ENCODE data around the gene POFUT2.

POFUT2 gene

GRCh38 chr21:45302082-45303061, 14.7 kb upstream of the POFUT2 start:
- H3K4me3 ChIP-seq (ENCODE audit: low read length in 2 of 2), result no peak overlapping the region
- H3K9ac ChIP-seq (ENCODE audit: low read length in 2 of 2), result peak overlapping the region; percentile 46 to 47
- H3K36me3 ChIP-seq (ENCODE audit: control insufficient read depth in 2 of 2, insufficient read depth in 2 of 2, low read length in 2 of 2), result no peaks in the 10 kb centered on the region
- no peaks in the 10 kb centered on the region for H3K9me3 ChIP-seq (ENCODE audit: control insufficient read depth in 2 of 2, low read length in 2 of 2)
- no peaks in the 10 kb centered on the region for H3K27me3 ChIP-seq (ENCODE audit: control insufficient read depth in 1 of 2, insufficient read depth in 2 of 2, low read length in 2 of 2)
- H3K4me1 ChIP-seq (ENCODE audit: control insufficient read depth, insufficient read depth, low read length), result peaks cover 27% of the 10 kb centered on the region
- peak overlapping the region; percentile 66 for H3K27ac ChIP-seq (ENCODE audit: low read length)

GRCh38 chr21:45301521-45302081, 13.9 kb upstream of the POFUT2 start:
- Histone ChIP-seq H3K9me3 (ENCODE audit: control insufficient read depth in 2 of 2, low read length in 2 of 2) (no peaks in the 10 kb centered on the region), H3K4me1 (ENCODE audit: control insufficient read depth, insufficient read depth, low read length) (peaks cover 21% of the 10 kb centered on the region), H3K27ac (ENCODE audit: low read length) (peak overlapping the region; percentile 66), H3K36me3 (ENCODE audit: control insufficient read depth in 2 of 2, insufficient read depth in 2 of 2, low read length in 2 of 2) (no peaks in the 10 kb centered on the region), H3K9ac (ENCODE audit: low read length in 2 of 2) (peak overlapping the region in 1 of 2 donors; percentile 46), H3K4me3 (ENCODE audit: low read length in 2 of 2) (no peak overlapping the region), H3K27me3 (ENCODE audit: control insufficient read depth in 1 of 2, insufficient read depth in 2 of 2, low read length in 2 of 2) (no peaks in the 10 kb centered on the region)

DNA sequence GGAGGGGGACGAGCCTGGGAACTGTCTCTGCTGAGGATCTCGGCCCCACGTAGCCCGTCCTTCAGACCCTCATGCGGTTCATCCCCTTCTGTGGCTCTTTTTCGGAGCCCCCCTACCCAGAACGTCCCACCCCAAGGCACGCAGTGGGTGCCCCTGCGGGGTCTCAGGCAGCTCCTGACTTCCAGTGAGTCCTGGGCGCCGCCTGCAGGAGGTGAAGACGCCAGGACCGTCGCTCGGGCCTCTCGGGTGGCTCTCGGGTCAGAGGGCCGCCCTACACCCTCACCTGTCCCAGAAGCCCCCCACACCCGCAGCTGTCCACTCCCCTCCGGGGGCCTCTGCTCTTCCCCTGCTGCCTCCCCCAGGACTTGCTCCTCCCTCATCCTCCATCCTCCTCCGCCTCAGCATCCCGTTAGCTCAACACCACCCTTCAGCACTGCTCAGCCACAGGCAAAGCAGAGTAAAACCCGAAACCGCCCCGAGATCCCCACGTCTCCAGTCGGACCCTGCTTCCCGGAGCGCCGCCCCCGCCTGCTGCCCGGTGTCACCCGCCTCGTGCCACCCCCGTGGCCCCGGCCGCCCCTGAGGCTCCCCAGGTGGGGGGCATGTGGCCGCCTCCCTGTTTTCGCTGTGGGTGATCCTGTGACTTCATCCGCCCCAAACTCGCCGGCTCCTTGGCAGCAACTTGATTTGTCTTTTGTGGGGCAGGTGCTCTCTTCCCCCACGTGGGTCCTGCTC, 13.3 kb upstream of the POFUT2 start:
- Histone ChIP-seq H3K27ac (ENCODE audit: low read length) (no peak overlapping the region), H3K9ac (ENCODE audit: low read length in 2 of 2) (peak overlapping the region in 1 of 2 donors; percentile 46)

DNA sequence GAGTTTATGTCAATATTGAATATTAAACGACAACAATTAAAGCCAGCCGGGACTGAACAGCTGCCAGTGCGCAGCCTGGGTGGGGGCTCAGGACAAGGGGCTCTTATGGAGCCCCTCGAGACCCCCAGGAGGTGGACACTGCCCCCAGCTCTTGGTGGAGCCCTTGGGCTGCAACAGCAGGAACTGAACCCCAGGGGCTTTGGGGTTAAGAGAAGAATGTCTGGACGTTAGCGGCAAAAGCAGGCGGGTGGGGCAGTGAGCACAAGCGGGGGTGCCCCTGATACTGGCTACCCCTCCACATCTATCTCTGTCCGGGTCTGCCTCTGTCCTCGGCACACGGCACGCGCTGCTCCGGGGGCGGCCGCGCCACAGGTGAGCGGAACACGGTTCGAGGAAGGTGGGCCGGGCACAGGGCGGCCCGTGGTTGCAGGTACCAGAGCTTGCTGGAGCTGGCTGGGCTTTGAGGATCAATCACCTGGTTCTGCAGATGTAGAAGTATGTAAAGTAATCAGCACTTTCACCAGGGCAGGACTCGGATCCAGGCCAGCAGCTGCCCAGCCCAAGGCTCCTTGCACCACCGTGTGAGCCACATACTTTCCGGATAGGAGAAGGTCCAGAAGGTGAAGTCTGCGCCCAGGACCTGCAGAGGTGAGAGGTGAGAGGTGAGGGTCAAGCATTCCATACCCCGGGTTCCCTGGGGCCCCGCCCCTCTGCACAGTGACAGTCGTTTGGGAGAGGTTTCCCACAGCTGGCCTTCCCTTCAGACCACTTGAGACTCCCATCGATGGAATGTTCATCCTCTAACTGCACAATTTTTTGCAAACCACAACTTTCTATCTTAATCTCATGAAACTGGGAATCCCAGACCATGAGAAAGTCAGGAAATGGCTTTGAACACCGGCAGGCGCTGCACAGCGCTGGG, 12.4 kb upstream of the POFUT2 start:
- Histone ChIP-seq H3K9me3 (ENCODE audit: control insufficient read depth in 2 of 2, low read length in 2 of 2) (no peaks in the 10 kb centered on the region), H3K36me3 (ENCODE audit: control insufficient read depth in 2 of 2, insufficient read depth in 2 of 2, low read length in 2 of 2) (no peaks in the 10 kb centered on the region), H3K4me1 (ENCODE audit: control insufficient read depth, insufficient read depth, low read length) (peaks cover 22% of the 10 kb centered on the region), H3K9ac (ENCODE audit: low read length in 2 of 2) (no peak overlapping the region), H3K27me3 (ENCODE audit: control insufficient read depth in 1 of 2, insufficient read depth in 2 of 2, low read length in 2 of 2) (no peaks in the 10 kb centered on the region), H3K27ac (ENCODE audit: low read length) (peak overlapping the region; percentile 6), H3K4me3 (ENCODE audit: low read length in 2 of 2) (no peak overlapping the region)

More for the DNA sequence above, 13.3 kb upstream of the POFUT2 start:
- Histone ChIP-seq H3K4me3 (ENCODE audit: low read length in 2 of 2) (no peak overlapping the region), H3K4me1 (ENCODE audit: control insufficient read depth, insufficient read depth, low read length) (peaks cover 16% of the 10 kb centered on the region), H3K27me3 (ENCODE audit: control insufficient read depth in 1 of 2, insufficient read depth in 2 of 2, low read length in 2 of 2) (no peaks in the 10 kb centered on the region), H3K9me3 (ENCODE audit: control insufficient read depth in 2 of 2, low read length in 2 of 2) (no peaks in the 10 kb centered on the region), H3K36me3 (ENCODE audit: control insufficient read depth in 2 of 2, insufficient read depth in 2 of 2, low read length in 2 of 2) (no peaks in the 10 kb centered on the region)

- H3K27ac ChIP-seq (ENCODE audit: low read length), result peak overlapping the region; percentile 6
- peaks cover 31% of the 10 kb centered on the region for H3K4me1 ChIP-seq (ENCODE audit: control insufficient read depth, insufficient read depth, low read length)
- H3K9ac ChIP-seq (ENCODE audit: low read length in 2 of 2), result no peak overlapping the region
- H3K36me3 ChIP-seq (ENCODE audit: control insufficient read depth in 2 of 2, insufficient read depth in 2 of 2, low read length in 2 of 2), result no peaks in the 10 kb centered on the region
- H3K9me3 ChIP-seq (ENCODE audit: control insufficient read depth in 2 of 2, low read length in 2 of 2), result no peaks in the 10 kb centered on the region
- no peak overlapping the region for H3K4me3 ChIP-seq (ENCODE audit: low read length in 2 of 2)
- no peaks in the 10 kb centered on the region for H3K27me3 ChIP-seq (ENCODE audit: control insufficient read depth in 1 of 2, insufficient read depth in 2 of 2, low read length in 2 of 2)
Measured at GRCh38 chr21:45299026-45299863, 11.6 kb upstream of the POFUT2 start.

DNA sequence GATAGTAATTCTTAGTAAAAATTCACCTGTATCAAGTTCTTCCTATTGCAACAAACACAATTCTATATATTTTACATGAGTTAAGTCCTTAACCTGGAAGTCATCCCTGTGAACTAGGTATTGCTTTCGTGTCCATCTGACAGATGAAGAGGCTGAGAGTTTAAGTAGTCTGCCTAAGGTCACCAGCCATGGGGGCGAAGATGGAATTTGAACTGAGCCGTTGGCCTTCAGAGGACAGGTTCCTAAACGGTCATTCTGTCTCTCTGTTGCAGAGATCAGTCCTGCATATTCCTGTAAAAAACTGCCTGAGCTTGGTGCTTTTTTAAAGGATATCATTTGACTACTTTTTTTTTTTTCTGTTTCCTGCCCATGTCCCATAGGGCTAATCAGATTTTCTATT, 10.2 kb upstream of the POFUT2 start:
- no peak overlapping the region for H3K27ac ChIP-seq (ENCODE audit: low read length)
- no peaks in the 10 kb centered on the region for H3K9me3 ChIP-seq (ENCODE audit: control insufficient read depth in 2 of 2, low read length in 2 of 2)
- H3K36me3 ChIP-seq (ENCODE audit: control insufficient read depth in 2 of 2, insufficient read depth in 2 of 2, low read length in 2 of 2), result no peaks in the 10 kb centered on the region
- H3K9ac ChIP-seq (ENCODE audit: low read length in 2 of 2), result no peak overlapping the region
- H3K4me3 ChIP-seq (ENCODE audit: low read length in 2 of 2), result no peak overlapping the region
- H3K4me1 ChIP-seq (ENCODE audit: control insufficient read depth, insufficient read depth, low read length), result peaks cover 43% of the 10 kb centered on the region
- no peaks in the 10 kb centered on the region for H3K27me3 ChIP-seq (ENCODE audit: control insufficient read depth in 1 of 2, insufficient read depth in 2 of 2, low read length in 2 of 2)

DNA sequence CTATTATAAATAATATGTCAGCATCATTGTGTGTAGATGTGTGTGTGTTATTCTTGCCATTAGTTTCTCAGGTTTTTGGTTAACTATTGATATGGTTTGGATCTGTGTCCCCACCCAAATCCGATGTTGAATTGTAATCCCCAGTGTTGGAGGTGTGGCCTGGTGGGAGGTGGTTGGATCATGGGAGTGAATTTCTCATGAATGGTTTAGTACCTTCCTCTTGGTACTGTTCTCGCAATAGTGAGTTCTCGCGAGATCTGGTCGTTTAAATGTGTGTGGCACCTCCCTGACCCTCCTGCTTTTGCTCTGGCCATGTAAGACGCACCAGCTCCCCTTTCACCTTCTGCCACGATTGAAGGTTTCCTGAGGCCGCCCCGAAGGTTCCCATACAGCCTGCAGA, 9.6 kb upstream of the POFUT2 start:
- Histone ChIP-seq H3K36me3 (ENCODE audit: control insufficient read depth in 2 of 2, insufficient read depth in 2 of 2, low read length in 2 of 2) (no peaks in the 10 kb centered on the region), H3K27ac (ENCODE audit: low read length) (no peak overlapping the region), H3K9me3 (ENCODE audit: control insufficient read depth in 2 of 2, low read length in 2 of 2) (no peaks in the 10 kb centered on the region), H3K9ac (ENCODE audit: low read length in 2 of 2) (no peak overlapping the region), H3K4me3 (ENCODE audit: low read length in 2 of 2) (no peak overlapping the region), H3K4me1 (ENCODE audit: control insufficient read depth, insufficient read depth, low read length) (peaks cover 43% of the 10 kb centered on the region), H3K27me3 (ENCODE audit: control insufficient read depth in 1 of 2, insufficient read depth in 2 of 2, low read length in 2 of 2) (no peaks in the 10 kb centered on the region)

- Histone ChIP-seq H3K27me3 (ENCODE audit: control insufficient read depth in 1 of 2, insufficient read depth in 2 of 2, low read length in 2 of 2) (no peaks in the 10 kb centered on the region), H3K4me3 (ENCODE audit: low read length in 2 of 2) (no peak overlapping the region), H3K36me3 (ENCODE audit: control insufficient read depth in 2 of 2, insufficient read depth in 2 of 2, low read length in 2 of 2) (no peaks in the 10 kb centered on the region), H3K27ac (ENCODE audit: low read length) (no peak overlapping the region), H3K9me3 (ENCODE audit: control insufficient read depth in 2 of 2, low read length in 2 of 2) (no peaks in the 10 kb centered on the region), H3K9ac (ENCODE audit: low read length in 2 of 2) (no peak overlapping the region), H3K4me1 (ENCODE audit: control insufficient read depth, insufficient read depth, low read length) (peaks cover 43% of the 10 kb centered on the region)
Measured at GRCh38 chr21:45296638-45297037, 8.9 kb upstream of the POFUT2 start.

GRCh38 chr21:45295576-45296365, 8.1 kb upstream of the POFUT2 start:
- Histone ChIP-seq H3K9me3 (ENCODE audit: control insufficient read depth in 2 of 2, low read length in 2 of 2) (no peaks in the 10 kb centered on the region), H3K27ac (ENCODE audit: low read length) (peak overlapping the region; percentile 92), H3K36me3 (ENCODE audit: control insufficient read depth in 2 of 2, insufficient read depth in 2 of 2, low read length in 2 of 2) (no peaks in the 10 kb centered on the region), H3K4me3 (ENCODE audit: low read length in 2 of 2) (peak overlapping the region in 1 of 2 donors; percentile 22), H3K9ac (ENCODE audit: low read length in 2 of 2) (peak overlapping the region in 1 of 2 donors; percentile 69), H3K27me3 (ENCODE audit: control insufficient read depth in 1 of 2, insufficient read depth in 2 of 2, low read length in 2 of 2) (no peaks in the 10 kb centered on the region), H3K4me1 (ENCODE audit: control insufficient read depth, insufficient read depth, low read length) (peaks cover 44% of the 10 kb centered on the region)
